HepG2 (cell line): Measurements from ENCODE around the gene ZC3H12A.
"Not testable (repeated sequence)": the region's sequence is repeated elsewhere in the genome, so short reads cannot be mapped to it uniquely, and the experiment has no call there.

Experiments used
- ATF1 ChIP-seq: IDR thresholded peaks from 2 replicates; pipeline ENCODE4 v1.6.1; 2016; ENCODE audit warnings: mild to moderate bottlenecking, control low read depth
- ATM ChIP-seq: fragments of 450-650 bp; IDR thresholded peaks from 2 replicates; pipeline ENCODE4 v1.7.1; 2017; ENCODE audit warnings: mild to moderate bottlenecking, borderline replicate concordance
- CEBPB ChIP-seq: IDR thresholded peaks from 2 replicates; pipeline ENCODE4 v1.6.1; 2011; ENCODE audit warnings: low read depth, low read length, improper control_type of control experiment, borderline replicate concordance
- FOXA3 ChIP-seq: IDR thresholded peaks from 2 replicates; pipeline ENCODE4 v1.6.1; 2016; ENCODE audit warnings: missing genetic modification reagents, missing compliant biosample characterization
- HMG20A ChIP-seq: IDR thresholded peaks from 2 replicates; pipeline ENCODE4 v1.6.1; 2016; ENCODE audit warnings: borderline replicate concordance
- RXRB ChIP-seq: IDR thresholded peaks from 2 replicates; pipeline ENCODE4 v1.6.1; 2016; ENCODE audit warnings: borderline replicate concordance, missing genetic modification reagents, missing compliant biosample characterization
- TCF7L2 ChIP-seq: IDR thresholded peaks from 2 replicates; pipeline ENCODE4 v1.6.1; 2011; ENCODE audit warnings: mild to moderate bottlenecking, low read depth, low read length, moderate library complexity
- ZNF12 ChIP-seq: sonication (generic); formaldehyde crosslinking; IDR thresholded peaks from 2 replicates; pipeline ENCODE4 v1.5.0; 2020; ENCODE audit warnings: missing genetic modification reagents
- ZNF569 ChIP-seq: sonication (generic); formaldehyde crosslinking; IDR thresholded peaks from 2 replicates; pipeline ENCODE4 v1.5.0; 2020; ENCODE audit warnings: mild to moderate bottlenecking, missing genetic modification reagents, moderate library complexity, borderline replicate concordance
- TF ChIP-seq, protein P1 (sequence below): sonication (generic); formaldehyde crosslinking; IDR thresholded peaks from 2 replicates; pipeline ENCODE4 v1.5.0; 2020; ENCODE audit warnings: mild to moderate bottlenecking, missing genetic modification reagents, moderate library complexity
- TF ChIP-seq, protein P2 (sequence below): sonication (generic); formaldehyde crosslinking; IDR thresholded peaks from 2 replicates; pipeline ENCODE4 v1.4.0; 2020; ENCODE audit warnings: missing genetic modification reagents, mild to moderate bottlenecking, borderline replicate concordance
- TF ChIP-seq, protein P3 (sequence below): sonication (generic); formaldehyde crosslinking; IDR thresholded peaks from 2 replicates; pipeline ENCODE4 v1.4.0; 2020; ENCODE audit warnings: missing genetic modification reagents, borderline replicate concordance
- TF ChIP-seq, protein P4 (sequence below): sonication (generic); formaldehyde crosslinking; IDR thresholded peaks from 2 replicates; pipeline ENCODE4 v1.8.0; 2022; ENCODE audit warnings: missing genetic modification reagents, mild to moderate bottlenecking, moderate library complexity, borderline replicate concordance
- TF ChIP-seq, protein P5 (sequence below): sonication (generic); formaldehyde crosslinking; IDR thresholded peaks from 2 replicates; pipeline ENCODE4 v1.4.0; 2020; ENCODE audit warnings: mild to moderate bottlenecking, missing genetic modification reagents, borderline replicate concordance

DNA sequence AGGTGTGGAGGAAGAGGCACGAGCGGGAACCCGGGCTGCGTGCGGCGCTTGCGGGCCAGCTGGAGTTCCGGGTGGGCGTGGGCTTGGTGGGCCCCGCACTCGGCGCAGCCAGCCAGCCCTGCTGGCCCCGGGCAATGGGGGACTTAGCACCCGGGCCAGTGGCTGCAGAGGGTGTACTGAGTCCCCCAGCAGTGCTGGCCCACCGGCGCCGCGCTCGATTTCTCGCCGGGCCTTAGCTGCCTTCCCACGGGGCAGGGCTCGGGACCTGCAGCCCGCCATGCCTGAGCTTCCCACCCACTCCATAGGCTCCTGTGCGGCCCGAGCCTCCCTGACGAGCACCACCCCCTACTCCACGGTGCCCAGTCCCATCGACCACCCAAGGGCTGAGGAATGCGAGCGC lies 43.9 kb downstream of the ZC3H12A start:
- TF ChIP-seq, protein P1, sequence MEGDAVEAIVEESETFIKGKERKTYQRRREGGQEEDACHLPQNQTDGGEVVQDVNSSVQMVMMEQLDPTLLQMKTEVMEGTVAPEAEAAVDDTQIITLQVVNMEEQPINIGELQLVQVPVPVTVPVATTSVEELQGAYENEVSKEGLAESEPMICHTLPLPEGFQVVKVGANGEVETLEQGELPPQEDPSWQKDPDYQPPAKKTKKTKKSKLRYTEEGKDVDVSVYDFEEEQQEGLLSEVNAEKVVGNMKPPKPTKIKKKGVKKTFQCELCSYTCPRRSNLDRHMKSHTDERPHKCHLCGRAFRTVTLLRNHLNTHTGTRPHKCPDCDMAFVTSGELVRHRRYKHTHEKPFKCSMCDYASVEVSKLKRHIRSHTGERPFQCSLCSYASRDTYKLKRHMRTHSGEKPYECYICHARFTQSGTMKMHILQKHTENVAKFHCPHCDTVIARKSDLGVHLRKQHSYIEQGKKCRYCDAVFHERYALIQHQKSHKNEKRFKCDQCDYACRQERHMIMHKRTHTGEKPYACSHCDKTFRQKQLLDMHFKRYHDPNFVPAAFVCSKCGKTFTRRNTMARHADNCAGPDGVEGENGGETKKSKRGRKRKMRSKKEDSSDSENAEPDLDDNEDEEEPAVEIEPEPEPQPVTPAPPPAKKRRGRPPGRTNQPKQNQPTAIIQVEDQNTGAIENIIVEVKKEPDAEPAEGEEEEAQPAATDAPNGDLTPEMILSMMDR (CRISPR knock-in tag), result not testable (repeated sequence)
- TF ChIP-seq RXRB (CRISPR knock-in tag); ZNF12; FOXA3 (CRISPR knock-in tag); HMG20A (CRISPR knock-in tag); TCF7L2; CEBPB; ATF1; ZNF569 (CRISPR knock-in tag); ATM: not testable (repeated sequence)
- TF ChIP-seq, protein P2, sequence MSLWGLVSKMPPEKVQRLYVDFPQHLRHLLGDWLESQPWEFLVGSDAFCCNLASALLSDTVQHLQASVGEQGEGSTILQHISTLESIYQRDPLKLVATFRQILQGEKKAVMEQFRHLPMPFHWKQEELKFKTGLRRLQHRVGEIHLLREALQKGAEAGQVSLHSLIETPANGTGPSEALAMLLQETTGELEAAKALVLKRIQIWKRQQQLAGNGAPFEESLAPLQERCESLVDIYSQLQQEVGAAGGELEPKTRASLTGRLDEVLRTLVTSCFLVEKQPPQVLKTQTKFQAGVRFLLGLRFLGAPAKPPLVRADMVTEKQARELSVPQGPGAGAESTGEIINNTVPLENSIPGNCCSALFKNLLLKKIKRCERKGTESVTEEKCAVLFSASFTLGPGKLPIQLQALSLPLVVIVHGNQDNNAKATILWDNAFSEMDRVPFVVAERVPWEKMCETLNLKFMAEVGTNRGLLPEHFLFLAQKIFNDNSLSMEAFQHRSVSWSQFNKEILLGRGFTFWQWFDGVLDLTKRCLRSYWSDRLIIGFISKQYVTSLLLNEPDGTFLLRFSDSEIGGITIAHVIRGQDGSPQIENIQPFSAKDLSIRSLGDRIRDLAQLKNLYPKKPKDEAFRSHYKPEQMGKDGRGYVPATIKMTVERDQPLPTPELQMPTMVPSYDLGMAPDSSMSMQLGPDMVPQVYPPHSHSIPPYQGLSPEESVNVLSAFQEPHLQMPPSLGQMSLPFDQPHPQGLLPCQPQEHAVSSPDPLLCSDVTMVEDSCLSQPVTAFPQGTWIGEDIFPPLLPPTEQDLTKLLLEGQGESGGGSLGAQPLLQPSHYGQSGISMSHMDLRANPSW, result not testable (repeated sequence)
- TF ChIP-seq, protein P3, sequence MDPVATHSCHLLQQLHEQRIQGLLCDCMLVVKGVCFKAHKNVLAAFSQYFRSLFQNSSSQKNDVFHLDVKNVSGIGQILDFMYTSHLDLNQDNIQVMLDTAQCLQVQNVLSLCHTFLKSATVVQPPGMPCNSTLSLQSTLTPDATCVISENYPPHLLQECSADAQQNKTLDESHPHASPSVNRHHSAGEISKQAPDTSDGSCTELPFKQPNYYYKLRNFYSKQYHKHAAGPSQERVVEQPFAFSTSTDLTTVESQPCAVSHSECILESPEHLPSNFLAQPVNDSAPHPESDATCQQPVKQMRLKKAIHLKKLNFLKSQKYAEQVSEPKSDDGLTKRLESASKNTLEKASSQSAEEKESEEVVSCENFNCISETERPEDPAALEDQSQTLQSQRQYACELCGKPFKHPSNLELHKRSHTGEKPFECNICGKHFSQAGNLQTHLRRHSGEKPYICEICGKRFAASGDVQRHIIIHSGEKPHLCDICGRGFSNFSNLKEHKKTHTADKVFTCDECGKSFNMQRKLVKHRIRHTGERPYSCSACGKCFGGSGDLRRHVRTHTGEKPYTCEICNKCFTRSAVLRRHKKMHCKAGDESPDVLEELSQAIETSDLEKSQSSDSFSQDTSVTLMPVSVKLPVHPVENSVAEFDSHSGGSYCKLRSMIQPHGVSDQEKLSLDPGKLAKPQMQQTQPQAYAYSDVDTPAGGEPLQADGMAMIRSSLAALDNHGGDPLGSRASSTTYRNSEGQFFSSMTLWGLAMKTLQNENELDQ (CRISPR knock-in tag), result not testable (repeated sequence)
- TF ChIP-seq, protein P4, sequence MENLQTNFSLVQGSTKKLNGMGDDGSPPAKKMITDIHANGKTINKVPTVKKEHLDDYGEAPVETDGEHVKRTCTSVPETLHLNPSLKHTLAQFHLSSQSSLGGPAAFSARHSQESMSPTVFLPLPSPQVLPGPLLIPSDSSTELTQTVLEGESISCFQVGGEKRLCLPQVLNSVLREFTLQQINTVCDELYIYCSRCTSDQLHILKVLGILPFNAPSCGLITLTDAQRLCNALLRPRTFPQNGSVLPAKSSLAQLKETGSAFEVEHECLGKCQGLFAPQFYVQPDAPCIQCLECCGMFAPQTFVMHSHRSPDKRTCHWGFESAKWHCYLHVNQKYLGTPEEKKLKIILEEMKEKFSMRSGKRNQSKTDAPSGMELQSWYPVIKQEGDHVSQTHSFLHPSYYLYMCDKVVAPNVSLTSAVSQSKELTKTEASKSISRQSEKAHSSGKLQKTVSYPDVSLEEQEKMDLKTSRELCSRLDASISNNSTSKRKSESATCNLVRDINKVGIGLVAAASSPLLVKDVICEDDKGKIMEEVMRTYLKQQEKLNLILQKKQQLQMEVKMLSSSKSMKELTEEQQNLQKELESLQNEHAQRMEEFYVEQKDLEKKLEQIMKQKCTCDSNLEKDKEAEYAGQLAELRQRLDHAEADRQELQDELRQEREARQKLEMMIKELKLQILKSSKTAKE (CRISPR knock-in tag), result not testable (repeated sequence)
- TF ChIP-seq, protein P5, sequence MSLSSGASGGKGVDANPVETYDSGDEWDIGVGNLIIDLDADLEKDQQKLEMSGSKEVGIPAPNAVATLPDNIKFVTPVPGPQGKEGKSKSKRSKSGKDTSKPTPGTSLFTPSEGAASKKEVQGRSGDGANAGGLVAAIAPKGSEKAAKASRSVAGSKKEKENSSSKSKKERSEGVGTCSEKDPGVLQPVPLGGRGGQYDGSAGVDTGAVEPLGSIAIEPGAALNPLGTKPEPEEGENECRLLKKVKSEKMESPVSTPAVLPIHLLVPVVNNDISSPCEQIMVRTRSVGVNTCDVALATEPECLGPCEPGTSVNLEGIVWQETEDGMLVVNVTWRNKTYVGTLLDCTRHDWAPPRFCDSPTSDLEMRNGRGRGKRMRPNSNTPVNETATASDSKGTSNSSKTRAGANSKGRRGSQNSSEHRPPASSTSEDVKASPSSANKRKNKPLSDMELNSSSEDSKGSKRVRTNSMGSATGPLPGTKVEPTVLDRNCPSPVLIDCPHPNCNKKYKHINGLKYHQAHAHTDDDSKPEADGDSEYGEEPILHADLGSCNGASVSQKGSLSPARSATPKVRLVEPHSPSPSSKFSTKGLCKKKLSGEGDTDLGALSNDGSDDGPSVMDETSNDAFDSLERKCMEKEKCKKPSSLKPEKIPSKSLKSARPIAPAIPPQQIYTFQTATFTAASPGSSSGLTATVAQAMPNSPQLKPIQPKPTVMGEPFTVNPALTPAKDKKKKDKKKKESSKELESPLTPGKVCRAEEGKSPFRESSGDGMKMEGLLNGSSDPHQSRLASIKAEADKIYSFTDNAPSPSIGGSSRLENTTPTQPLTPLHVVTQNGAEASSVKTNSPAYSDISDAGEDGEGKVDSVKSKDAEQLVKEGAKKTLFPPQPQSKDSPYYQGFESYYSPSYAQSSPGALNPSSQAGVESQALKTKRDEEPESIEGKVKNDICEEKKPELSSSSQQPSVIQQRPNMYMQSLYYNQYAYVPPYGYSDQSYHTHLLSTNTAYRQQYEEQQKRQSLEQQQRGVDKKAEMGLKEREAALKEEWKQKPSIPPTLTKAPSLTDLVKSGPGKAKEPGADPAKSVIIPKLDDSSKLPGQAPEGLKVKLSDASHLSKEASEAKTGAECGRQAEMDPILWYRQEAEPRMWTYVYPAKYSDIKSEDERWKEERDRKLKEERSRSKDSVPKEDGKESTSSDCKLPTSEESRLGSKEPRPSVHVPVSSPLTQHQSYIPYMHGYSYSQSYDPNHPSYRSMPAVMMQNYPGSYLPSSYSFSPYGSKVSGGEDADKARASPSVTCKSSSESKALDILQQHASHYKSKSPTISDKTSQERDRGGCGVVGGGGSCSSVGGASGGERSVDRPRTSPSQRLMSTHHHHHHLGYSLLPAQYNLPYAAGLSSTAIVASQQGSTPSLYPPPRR, result not testable (repeated sequence)
